AG10803 (cell line): Measurements from ENCODE around the gene RIBC2.

Source experiments
- DNase-seq: peaks from one replicate; pipeline ENCODE4 v3.0.0; 2010; ENCODE audit warnings: low read depth
- H3K4me3 ChIP-seq: 2 replicates; pipeline ENCODE4 v1.5.1; 2011; ENCODE audit warnings: mild to moderate bottlenecking, low read length, control low read depth
- CTCF ChIP-seq: conservative IDR thresholded peaks from 2 replicates; pipeline ENCODE4 v1.5.1; 2011; ENCODE audit warnings: mild to moderate bottlenecking, low read length, control low read depth, inconsistent platforms

Gene RIBC2

GRCh38 chr22:45475851-45476514, 62.5 kb downstream of the RIBC2 start:
- peak; percentile 51 for DNase-seq
- H3K4me3 ChIP-seq = no peak overlapping the region
- no peak for TF ChIP-seq CTCF

GRCh38 chr22:45476814-45477213, 63.3 kb downstream of the RIBC2 start:
- DNase-seq = peak; percentile 67
- TF ChIP-seq CTCF = no peak
- H3K4me3 ChIP-seq = no peak overlapping the region

GRCh38 chr22:45477366-45478107, 64.0 kb downstream of the RIBC2 start:
- no peak overlapping the region for H3K4me3 ChIP-seq
- no peak for DNase-seq
- TF ChIP-seq CTCF = no peak

GRCh38 chr22:45478108-45478771, 64.7 kb downstream of the RIBC2 start:
- no peak overlapping the region for H3K4me3 ChIP-seq
- DNase-seq = peak; percentile 90
- TF ChIP-seq CTCF = no peak

GRCh38 chr22:45480717-45481116, 67.2 kb downstream of the RIBC2 start:
- no peak for TF ChIP-seq CTCF
- DNase-seq = no peak
- H3K4me3 ChIP-seq = no peak overlapping the region

- DNase-seq = no peak
- TF ChIP-seq CTCF = no peak
- no peak overlapping the region for H3K4me3 ChIP-seq
These were observed 68.2 kb downstream of the RIBC2 start for GRCh38 chr22:45481661-45482060.
